Activated CD8-positive, alpha-beta T cell treated with anti-CD3 and anti-CD28 coated beads, Interleukin-2, amount 10 ng/mL, durations not matched to agents 7 days and 5 days (primary cell): ENCODE data around the gene SUN2. TPM values are rescaled to one million over a fixed set of nuclear protein-coding genes. Genes with fewer than 3 reads are reported as not detected.

Experiments used
- ATAC-seq: fragments of 150-1000 bp; cut with Tn5 transposase; one replicate; pipeline ENCODE4 v1.10.0; 2021; ENCODE audit warnings: moderate library complexity
- CTCF ChIA-PET: fragments of 350-600 bp; sonication (Branson Sonifier 250); formaldehyde crosslinking; loops from one replicate; lab custom pipeline; 2021; ENCODE audit warnings: antibody characterized with exemption; lab: Charles Lee
- POLR2A ChIA-PET: fragments of 350-600 bp; sonication (Branson Sonifier 250); formaldehyde crosslinking; loops from one replicate; lab custom pipeline; 2021; ENCODE audit warnings: antibody characterized with exemption; lab: Charles Lee
- DNase-seq: peaks from one replicate; pipeline ENCODE4 v3.0.0-alpha.2; 2020
- H3K27ac Mint-ChIP-seq: one replicate; pipeline ENCODE4 v1.8.0; 2021; ENCODE audit warnings: mild to moderate bottlenecking, mixed read lengths
- H3K27me3 Mint-ChIP-seq: one replicate; pipeline ENCODE4 v1.8.0; 2021; ENCODE audit warnings: low read depth, mixed read lengths
- H3K36me3 Mint-ChIP-seq: one replicate; pipeline ENCODE4 v1.8.0; 2021; ENCODE audit warnings: low read depth, mixed read lengths
- H3K4me1 Mint-ChIP-seq: one replicate; pipeline ENCODE4 v1.8.0; 2021; ENCODE audit warnings: low read depth, mixed read lengths
- H3K4me3 Mint-ChIP-seq: one replicate; pipeline ENCODE4 v1.8.0; 2021; ENCODE audit warnings: mild to moderate bottlenecking, mixed read lengths
- H3K9me3 Mint-ChIP-seq: one replicate; pipeline ENCODE4 v1.8.0; 2022; ENCODE audit warnings: mixed read lengths; ENCODE audit not compliant: insufficient read depth
- total RNA-seq, 2 experiments: library from RNA; stranded (reverse); gene quantifications; one replicate each; pipeline ENCODE4 v1.2.3, GENCODE V29; 2021

The SUN2 gene
- total RNA-seq, 2 experiments from 2014 or later: 481 to 482 TPM

- CTCF ChIA-PET: interaction anchor here (1.4 to 6.1 kb wide), 3 partner anchors 13 to 30 kb away, joined by 4 to 48 read pairs (median 5); no protein-coding TSS in a partner anchor
Measured at GRCh38 chr22:38704654-38705234, 51.1 kb downstream of the SUN2 start.

GRCh38 chr22:38700789-38701628 lies 54.8 kb downstream of the SUN2 start, which contains the start of gene JOSD1:
TSS of gene JOSD1 (minus strand) at chr22:38700943. CDS start at chr22:38699987, 956 bp downstream.
- Mint-ChIP-seq H3K27me3 (no peaks in the 10 kb centered on the region), H3K27ac (peak within 1 kb of the TSS; percentile 99), H3K4me1 (peaks cover 59% of the 10 kb centered on the region), H3K9me3 (no peaks in the 10 kb centered on the region), H3K4me3 (peak within 1 kb of the TSS; percentile 92), H3K36me3 (peaks cover 37% of the 10 kb centered on the region)
- ATAC-seq: peak; percentile 31
- ChIA-PET POLR2A (interaction anchor here (0.8 to 6.3 kb wide), 3 partner anchors 18 to 398 kb away, joined by 3 to 67 read pairs (median 3); partner anchors contain the start of gene TOMM22), CTCF (interaction anchor here (6.3 kb wide), 1 partner anchor 19 kb away, joined by 36 read pairs; the partner anchor contains the start of gene TOMM22)
- DNase-seq: peak; percentile 97

More at GRCh38 chr22:38704654-38705234, 51.1 kb downstream of the SUN2 start:
- H3K36me3 Mint-ChIP-seq: peaks cover 26% of the 10 kb centered on the region
- peak overlapping the region; percentile 93 for H3K4me3 Mint-ChIP-seq
- DNase-seq: no peak
- ATAC-seq: no peak
- H3K4me1 Mint-ChIP-seq: peaks cover 49% of the 10 kb centered on the region
- H3K9me3 Mint-ChIP-seq: no peaks in the 10 kb centered on the region
- H3K27ac Mint-ChIP-seq: peak overlapping the region; percentile 96
- POLR2A ChIA-PET: interaction anchor here (1.4 to 2.6 kb wide), 2 partner anchors 30 to 384 kb away, joined by 4 to 10 read pairs; no protein-coding TSS in a partner anchor
- no peaks in the 10 kb centered on the region for H3K27me3 Mint-ChIP-seq

GRCh38 chr22:38700270-38700788 lies 55.5 kb downstream of the SUN2 start:
- H3K27me3 Mint-ChIP-seq: no peaks in the 10 kb centered on the region
- no peak for DNase-seq
- no peaks in the 10 kb centered on the region for H3K9me3 Mint-ChIP-seq
- H3K36me3 Mint-ChIP-seq: peaks cover 37% of the 10 kb centered on the region
- ChIA-PET POLR2A (interaction anchor here (1.1 to 6.3 kb wide), 2 partner anchors 17 to 50 kb away, joined by 3 to 67 read pairs; partner anchors contain the start of gene TOMM22), CTCF (interaction anchor here (1.3 to 6.3 kb wide), 4 partner anchors 19 to 648 kb away, joined by 4 to 36 read pairs (median 4); partner anchors contain the start of gene TOMM22)
- peak overlapping the region; percentile 92 for H3K4me3 Mint-ChIP-seq
- peaks cover 59% of the 10 kb centered on the region for H3K4me1 Mint-ChIP-seq
- H3K27ac Mint-ChIP-seq: peak overlapping the region; percentile 97
- peak; percentile 28 for ATAC-seq

GRCh38 chr22:38699784-38700183 lies 56.0 kb downstream of the SUN2 start:
- DNase-seq: no peak

GRCh38 chr22:38699143-38699542 lies 56.7 kb downstream of the SUN2 start:
- Mint-ChIP-seq H3K27me3 (no peaks in the 10 kb centered on the region), H3K9me3 (no peaks in the 10 kb centered on the region)

More at GRCh38 chr22:38699784-38700183, 56.0 kb downstream of the SUN2 start:
- Mint-ChIP-seq H3K4me1 (peaks cover 60% of the 10 kb centered on the region), H3K36me3 (peaks cover 43% of the 10 kb centered on the region), H3K27me3 (no peaks in the 10 kb centered on the region), H3K9me3 (no peaks in the 10 kb centered on the region), H3K4me3 (peak overlapping the region; percentile 92), H3K27ac (peak overlapping the region; percentile 97)
- POLR2A ChIA-PET: interaction anchor here (0.7 to 6.3 kb wide), 3 partner anchors 17 to 222 kb away, joined by 4 to 67 read pairs (median 4); partner anchors contain the start of gene TOMM22
- no peak for ATAC-seq
- CTCF ChIA-PET: interaction anchor here (1.3 to 6.3 kb wide), 4 partner anchors 18 to 647 kb away, joined by 4 to 36 read pairs (median 4); partner anchors contain the start of gene TOMM22

GRCh38 chr22:38698407-38699094 lies 57.2 kb downstream of the SUN2 start:
- POLR2A ChIA-PET: interaction anchor here (0.7 to 6.3 kb wide), 6 partner anchors 8 to 221 kb away, joined by 3 to 67 read pairs (median 3); partner anchors contain the start of genes CBY1 and TOMM22

More at GRCh38 chr22:38699143-38699542, 56.7 kb downstream of the SUN2 start:
- Mint-ChIP-seq H3K36me3 (peaks cover 47% of the 10 kb centered on the region), H3K27ac (peak overlapping the region; percentile 97), H3K4me1 (peaks cover 58% of the 10 kb centered on the region), H3K4me3 (peak overlapping the region; percentile 92)
- POLR2A ChIA-PET: interaction anchor here (0.7 to 6.3 kb wide), 4 partner anchors 16 to 221 kb away, joined by 3 to 67 read pairs (median 4); partner anchors contain the start of genes CBY1 and TOMM22
- DNase-seq: no peak
- CTCF ChIA-PET: interaction anchor here (1.0 to 6.3 kb wide), 6 partner anchors 8 to 647 kb away, joined by 3 to 36 read pairs (median 4); partner anchors contain the start of gene TOMM22
- no peak for ATAC-seq

GRCh38 chr22:38697425-38698089 lies 58.2 kb downstream of the SUN2 start:
- CTCF ChIA-PET: interaction anchor here (0.9 to 6.3 kb wide), 7 partner anchors 8 to 207 kb away, joined by 3 to 36 read pairs (median 3); partner anchors contain the start of genes GTPBP1 and TOMM22

More at GRCh38 chr22:38698407-38699094, 57.2 kb downstream of the SUN2 start:
- Mint-ChIP-seq H3K4me1 (peaks cover 56% of the 10 kb centered on the region), H3K27me3 (no peaks in the 10 kb centered on the region), H3K4me3 (peak overlapping the region; percentile 92), H3K27ac (peak overlapping the region; percentile 97), H3K36me3 (peaks cover 48% of the 10 kb centered on the region), H3K9me3 (no peaks in the 10 kb centered on the region)
- DNase-seq: no peak
- no peak for ATAC-seq
- CTCF ChIA-PET: interaction anchor here (1.0 to 6.3 kb wide), 7 partner anchors 8 to 646 kb away, joined by 3 to 36 read pairs (median 4); partner anchors contain the start of gene TOMM22

GRCh38 chr22:38696606-38697424 lies 59.0 kb downstream of the SUN2 start:
- ChIA-PET POLR2A (interaction anchor here (1.5 to 6.3 kb wide), 3 partner anchors 10 to 55 kb away, joined by 3 to 67 read pairs (median 3); partner anchors contain the start of gene TOMM22), CTCF (interaction anchor here (0.9 to 6.3 kb wide), 5 partner anchors 9 to 69 kb away, joined by 3 to 36 read pairs (median 7); partner anchors contain the start of genes GTPBP1 and TOMM22)
- H3K36me3 Mint-ChIP-seq: peaks cover 54% of the 10 kb centered on the region
- DNase-seq: peak; percentile 44
- H3K9me3 Mint-ChIP-seq: no peaks in the 10 kb centered on the region
- peak overlapping the region; percentile 92 for H3K4me3 Mint-ChIP-seq
- H3K4me1 Mint-ChIP-seq: peaks cover 54% of the 10 kb centered on the region
- H3K27me3 Mint-ChIP-seq: no peaks in the 10 kb centered on the region
- ATAC-seq: no peak
- peak overlapping the region; percentile 84 for H3K27ac Mint-ChIP-seq

More at GRCh38 chr22:38697425-38698089, 58.2 kb downstream of the SUN2 start:
- Mint-ChIP-seq H3K36me3 (peaks cover 53% of the 10 kb centered on the region), H3K9me3 (no peaks in the 10 kb centered on the region), H3K27ac (peak overlapping the region; percentile 84), H3K4me1 (peaks cover 55% of the 10 kb centered on the region), H3K27me3 (no peaks in the 10 kb centered on the region), H3K4me3 (peak overlapping the region; percentile 92)
- POLR2A ChIA-PET: interaction anchor here (0.8 to 6.3 kb wide), 3 partner anchors 9 to 38 kb away, joined by 3 to 67 read pairs (median 3); partner anchors contain the start of gene TOMM22
- no peak for DNase-seq
- no peak for ATAC-seq

GRCh38 chr22:38694940-38695339 lies 60.9 kb downstream of the SUN2 start:
- H3K4me1 Mint-ChIP-seq: peaks cover 48% of the 10 kb centered on the region
- peaks cover 58% of the 10 kb centered on the region for H3K36me3 Mint-ChIP-seq
- H3K9me3 Mint-ChIP-seq: no peaks in the 10 kb centered on the region
- no peak overlapping the region for H3K27ac Mint-ChIP-seq
- CTCF ChIA-PET: interaction anchor here (2.4 to 6.3 kb wide), 2 partner anchors 11 to 13 kb away, joined by 7 to 36 read pairs; partner anchors contain the start of genes GTPBP1 and TOMM22
- POLR2A ChIA-PET: interaction anchor here (6.3 kb wide), 1 partner anchor 12 kb away, joined by 67 read pairs; the partner anchor contains the start of gene TOMM22
- no peaks in the 10 kb centered on the region for H3K27me3 Mint-ChIP-seq
- no peak for DNase-seq
- no peak overlapping the region for H3K4me3 Mint-ChIP-seq
- no peak for ATAC-seq
